Measurements from ENCODE around the gene PRKAG1. TPM values are rescaled to one million over a fixed set of nuclear protein-coding genes. Genes with fewer than 3 reads are reported as not detected.

The PRKAG1 gene
- total and polyA plus RNA-seq, 4 donors = 15.5 to 31.5 (median 20.9) TPM

- no peak overlapping the region for H3K4me3 ChIP-seq (ENCODE audit: low read depth in 1 of 3, low read length in 3 of 3)
- H3K4me1 ChIP-seq (ENCODE audit: control insufficient read depth in 4 of 4, insufficient read depth in 4 of 4, low read length in 3 of 4) = no peaks in the 10 kb centered on the region
- H3K27ac ChIP-seq (ENCODE audit: low read depth in 1 of 2, low read length in 2 of 2) = no peak overlapping the region
- no peak for DNase-seq (ENCODE audit: low spot score)
- no peaks in the 10 kb centered on the region for H3K9me3 ChIP-seq (ENCODE audit: control insufficient read depth in 4 of 4, low read length in 3 of 4)
- H3K9ac ChIP-seq (ENCODE audit: low read depth in 1 of 2, low read length in 2 of 2) = no peak overlapping the region
- H3K36me3 ChIP-seq (ENCODE audit: control insufficient read depth in 4 of 4, insufficient read depth in 3 of 4, low read depth in 1 of 4, low read length in 3 of 4) = peaks cover 22 to 85% (median 63%) of the 10 kb centered on the region in 4 donors
- TF ChIP-seq RXRA (IDR thresholded peaks at IDR 0.05) (no peak), RAD21 (IDR thresholded peaks at IDR 0.05) (no peak), HNF4A (conservative IDR thresholded peaks at IDR 0.05) (no peak), FOXA2 (IDR thresholded peaks at IDR 0.05) (no peak), TAF1 (conservative IDR thresholded peaks at IDR 0.05) (no peak), REST (IDR thresholded peaks at IDR 0.05) (no peak), ATF3 (IDR thresholded peaks at IDR 0.05) (no peak), YY1 (IDR thresholded peaks at IDR 0.05) (no peak), GABPA (IDR thresholded peaks at IDR 0.05 in 1 of 2, conservative IDR thresholded peaks at IDR 0.05 in 1 of 2) (no peak), HNF4G (IDR thresholded peaks at IDR 0.05) (no peak), NR2F2 (IDR thresholded peaks at IDR 0.05) (no peak), FOXA1 (IDR thresholded peaks at IDR 0.05) (no peak), MAX (IDR thresholded peaks at IDR 0.05) (no peak), JUND (IDR thresholded peaks at IDR 0.05) (no peak), SP1 (IDR thresholded peaks at IDR 0.05) (no peak), EGR1 (IDR thresholded peaks at IDR 0.05; ENCODE audit: low read depth in 2 of 2) (no peak)
- TF ChIP-seq, protein P1, sequence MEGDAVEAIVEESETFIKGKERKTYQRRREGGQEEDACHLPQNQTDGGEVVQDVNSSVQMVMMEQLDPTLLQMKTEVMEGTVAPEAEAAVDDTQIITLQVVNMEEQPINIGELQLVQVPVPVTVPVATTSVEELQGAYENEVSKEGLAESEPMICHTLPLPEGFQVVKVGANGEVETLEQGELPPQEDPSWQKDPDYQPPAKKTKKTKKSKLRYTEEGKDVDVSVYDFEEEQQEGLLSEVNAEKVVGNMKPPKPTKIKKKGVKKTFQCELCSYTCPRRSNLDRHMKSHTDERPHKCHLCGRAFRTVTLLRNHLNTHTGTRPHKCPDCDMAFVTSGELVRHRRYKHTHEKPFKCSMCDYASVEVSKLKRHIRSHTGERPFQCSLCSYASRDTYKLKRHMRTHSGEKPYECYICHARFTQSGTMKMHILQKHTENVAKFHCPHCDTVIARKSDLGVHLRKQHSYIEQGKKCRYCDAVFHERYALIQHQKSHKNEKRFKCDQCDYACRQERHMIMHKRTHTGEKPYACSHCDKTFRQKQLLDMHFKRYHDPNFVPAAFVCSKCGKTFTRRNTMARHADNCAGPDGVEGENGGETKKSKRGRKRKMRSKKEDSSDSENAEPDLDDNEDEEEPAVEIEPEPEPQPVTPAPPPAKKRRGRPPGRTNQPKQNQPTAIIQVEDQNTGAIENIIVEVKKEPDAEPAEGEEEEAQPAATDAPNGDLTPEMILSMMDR (IDR thresholded peaks at IDR 0.05; ENCODE audit: low read depth, low read length, missing input control) = no peak
- TF ChIP-seq, protein P2, sequence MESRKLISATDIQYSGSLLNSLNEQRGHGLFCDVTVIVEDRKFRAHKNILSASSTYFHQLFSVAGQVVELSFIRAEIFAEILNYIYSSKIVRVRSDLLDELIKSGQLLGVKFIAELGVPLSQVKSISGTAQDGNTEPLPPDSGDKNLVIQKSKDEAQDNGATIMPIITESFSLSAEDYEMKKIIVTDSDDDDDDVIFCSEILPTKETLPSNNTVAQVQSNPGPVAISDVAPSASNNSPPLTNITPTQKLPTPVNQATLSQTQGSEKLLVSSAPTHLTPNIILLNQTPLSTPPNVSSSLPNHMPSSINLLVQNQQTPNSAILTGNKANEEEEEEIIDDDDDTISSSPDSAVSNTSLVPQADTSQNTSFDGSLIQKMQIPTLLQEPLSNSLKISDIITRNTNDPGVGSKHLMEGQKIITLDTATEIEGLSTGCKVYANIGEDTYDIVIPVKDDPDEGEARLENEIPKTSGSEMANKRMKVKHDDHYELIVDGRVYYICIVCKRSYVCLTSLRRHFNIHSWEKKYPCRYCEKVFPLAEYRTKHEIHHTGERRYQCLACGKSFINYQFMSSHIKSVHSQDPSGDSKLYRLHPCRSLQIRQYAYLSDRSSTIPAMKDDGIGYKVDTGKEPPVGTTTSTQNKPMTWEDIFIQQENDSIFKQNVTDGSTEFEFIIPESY (IDR thresholded peaks at IDR 0.05) = no peak
- WGBS = 96% methylated on average over 26 of the region's 26 CpGs
- H3K27me3 ChIP-seq (ENCODE audit: control insufficient read depth in 4 of 4, insufficient read depth in 4 of 4, low read length in 3 of 4) = no peaks in the 10 kb centered on the region
Observed at GRCh38 chr12:49026678-49027480, 8.3 kb upstream of the PRKAG1 start.

All from liver (tissue), 9 donors.